ENCODE results near the gene PLCB4.
"Not testable (repeated sequence)": the region's sequence is repeated elsewhere in the genome, so short reads cannot be mapped to it uniquely, and the experiment has no call there.

PLCB4 gene

GRCh38 chr20:9367328-9367727 is 298.4 kb downstream of the PLCB4 start:
- DNase-seq (ENCODE audit: low read depth) = no peak

DNA sequence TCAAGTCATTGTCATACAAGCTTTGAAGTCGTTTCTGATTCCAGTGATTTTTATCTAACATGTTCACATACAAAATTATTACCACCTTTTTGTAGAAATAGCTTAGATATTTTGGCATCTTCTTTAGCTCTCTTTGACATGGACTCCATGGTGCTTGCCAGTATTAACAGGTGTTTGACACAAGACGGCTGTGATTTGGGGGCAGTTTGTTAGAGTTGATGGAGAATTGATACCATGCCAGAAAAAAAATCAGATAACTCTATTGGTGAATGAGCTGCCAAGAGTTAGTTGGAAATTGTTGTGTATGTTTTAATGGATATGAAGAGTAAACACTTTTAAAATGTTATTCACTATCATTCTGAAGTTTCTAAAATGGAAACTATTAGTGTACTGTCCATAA is 298.9 kb downstream of the PLCB4 start:
- DNase-seq (ENCODE audit: low read depth) = no peak

DNA sequence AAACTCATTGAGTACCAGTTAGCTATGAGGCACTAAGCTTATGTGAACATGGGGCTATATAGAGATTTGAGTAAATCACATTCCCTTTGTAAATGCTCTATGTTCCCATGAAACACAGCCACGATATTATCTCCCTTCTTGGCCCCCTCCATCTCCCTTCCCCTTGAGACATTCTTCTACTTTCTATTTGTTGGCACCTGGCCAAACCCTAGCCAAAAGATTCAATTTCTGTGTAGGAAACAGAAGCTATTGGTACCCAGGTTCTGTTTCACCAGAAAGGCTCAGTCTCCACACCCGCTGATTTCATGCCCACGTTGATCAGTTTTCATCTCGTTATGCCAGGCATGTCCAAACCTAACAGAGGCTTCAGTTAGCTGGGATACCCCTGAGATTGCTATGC is 300.0 kb downstream of the PLCB4 start:
- DNase-seq (ENCODE audit: low read depth) = no peak

GRCh38 chr20:9369557-9369956 is 300.7 kb downstream of the PLCB4 start:
- no peak for DNase-seq (ENCODE audit: low read depth)

DNA sequence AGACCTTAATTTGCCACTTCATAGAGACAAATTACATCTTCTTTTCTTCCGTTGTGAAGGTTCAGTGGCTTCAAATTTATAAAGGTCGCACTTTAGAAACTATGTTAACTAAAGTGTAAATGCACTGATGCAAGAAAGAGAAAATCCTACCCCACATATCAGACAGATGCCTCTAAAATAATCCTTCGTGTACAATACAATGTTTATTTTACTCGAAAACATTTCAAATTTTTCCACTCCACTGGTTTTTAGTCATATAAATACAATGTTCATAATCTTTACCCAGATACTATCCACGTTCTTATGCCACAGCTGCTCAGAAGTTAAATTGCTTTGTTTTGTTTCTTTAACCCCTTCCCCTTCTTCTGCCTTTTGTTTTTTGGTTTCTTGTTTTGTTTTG is 305.2 kb downstream of the PLCB4 start:
- DNase-seq (ENCODE audit: low read depth) = no peak

- DNase-seq (ENCODE audit: low read depth) = no peak
Observed at GRCh38 chr20:9374480-9374879, 305.6 kb downstream of the PLCB4 start.

- no peak for DNase-seq (ENCODE audit: low read depth)
Observed at GRCh38 chr20:9375221-9375681, 306.4 kb downstream of the PLCB4 start.

DNA sequence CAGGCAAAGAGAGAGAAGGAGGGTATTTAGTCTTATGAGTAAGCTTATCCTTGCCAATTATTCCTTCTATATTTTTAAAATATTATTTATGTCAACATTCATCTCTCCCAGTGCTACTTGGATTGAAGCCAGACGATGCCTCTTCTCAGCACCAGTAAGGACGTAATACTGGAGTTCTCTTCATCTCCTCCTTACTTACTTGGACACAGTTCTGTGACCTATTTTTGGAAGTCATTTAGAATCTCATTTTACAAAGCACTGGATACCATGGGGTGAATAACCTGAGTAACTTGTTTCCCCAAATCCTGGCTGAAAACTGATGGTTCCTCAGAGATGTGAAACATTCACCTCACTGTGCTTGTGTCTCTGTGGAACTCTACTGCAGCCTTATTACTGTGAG is 308.1 kb downstream of the PLCB4 start:
- DNase-seq (ENCODE audit: low read depth) = no peak

DNA sequence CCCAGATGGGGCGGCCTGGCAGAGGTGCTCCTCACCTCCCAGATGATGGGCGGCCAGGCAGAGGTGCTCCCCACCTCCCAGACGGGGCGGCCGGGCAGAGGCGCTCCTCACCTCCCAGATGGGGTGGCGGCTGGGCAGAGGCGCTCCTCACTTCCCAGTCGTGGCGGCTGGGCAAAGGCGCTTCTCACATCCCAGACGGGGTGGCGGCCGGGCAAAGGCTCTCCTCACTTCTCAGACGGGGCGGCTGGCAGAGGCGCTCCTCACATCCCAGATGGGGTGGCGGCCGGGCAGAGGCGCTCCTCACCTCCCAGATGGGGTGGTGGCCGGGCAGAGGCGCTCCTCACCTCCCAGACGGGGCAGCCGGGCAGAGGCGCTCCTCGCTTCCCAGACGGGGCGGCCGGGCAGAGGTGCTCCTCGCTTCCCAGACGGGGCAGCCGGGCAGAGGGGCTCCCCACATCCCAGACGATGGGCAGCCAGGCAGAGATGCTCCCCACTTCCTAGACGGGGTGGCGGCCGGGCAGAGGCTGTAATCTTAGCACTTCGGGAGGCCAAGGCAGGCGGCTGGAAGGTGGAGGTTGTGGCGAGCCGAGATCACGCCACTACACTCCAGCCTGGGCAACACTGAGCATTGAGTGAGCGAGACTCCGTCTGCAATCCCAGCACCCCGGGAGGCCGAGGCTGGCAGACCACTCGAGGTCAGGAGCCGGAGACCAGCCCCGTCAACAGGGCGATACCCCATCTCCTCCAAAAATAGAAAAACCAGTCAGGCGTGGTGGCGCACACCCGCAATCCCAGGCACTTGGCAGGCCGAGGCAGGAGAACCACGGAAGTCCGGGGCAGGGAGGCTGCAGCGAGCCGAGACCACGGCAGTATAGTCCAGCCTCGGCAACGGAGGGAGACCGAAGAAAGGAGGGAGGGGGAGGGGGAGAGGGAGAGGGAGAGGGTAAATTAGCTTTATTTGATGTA is 316.7 kb downstream of the PLCB4 start:
- DNase-seq (ENCODE audit: low read depth) = not testable (repeated sequence)

- DNase-seq (ENCODE audit: low read depth) = no peak
Observed at GRCh38 chr20:9388160-9388812, 319.4 kb downstream of the PLCB4 start.

- DNase-seq (ENCODE audit: low read depth) = no peak
Observed at GRCh38 chr20:9388813-9389161, 319.9 kb downstream of the PLCB4 start.

DNA sequence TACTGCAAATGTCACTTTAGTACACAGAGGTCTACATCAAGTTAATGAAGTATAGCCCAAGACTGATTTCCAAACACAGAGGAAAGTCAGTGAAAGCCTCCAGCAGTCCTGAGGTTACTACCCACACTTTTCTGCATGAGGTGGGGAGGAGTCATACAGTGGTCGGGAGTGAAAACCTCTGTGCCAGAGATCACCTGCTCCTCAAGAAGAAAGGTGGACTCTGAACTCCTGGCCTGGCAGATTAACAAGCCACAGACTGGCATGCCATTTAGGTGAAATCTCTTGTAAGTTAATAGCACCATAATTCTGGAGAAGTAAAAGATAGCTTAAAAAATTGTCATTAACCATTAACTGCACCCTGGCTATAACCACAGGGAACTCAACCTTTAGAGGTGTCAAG is 320.5 kb downstream of the PLCB4 start:
- no peak for DNase-seq (ENCODE audit: low read depth)

DNA sequence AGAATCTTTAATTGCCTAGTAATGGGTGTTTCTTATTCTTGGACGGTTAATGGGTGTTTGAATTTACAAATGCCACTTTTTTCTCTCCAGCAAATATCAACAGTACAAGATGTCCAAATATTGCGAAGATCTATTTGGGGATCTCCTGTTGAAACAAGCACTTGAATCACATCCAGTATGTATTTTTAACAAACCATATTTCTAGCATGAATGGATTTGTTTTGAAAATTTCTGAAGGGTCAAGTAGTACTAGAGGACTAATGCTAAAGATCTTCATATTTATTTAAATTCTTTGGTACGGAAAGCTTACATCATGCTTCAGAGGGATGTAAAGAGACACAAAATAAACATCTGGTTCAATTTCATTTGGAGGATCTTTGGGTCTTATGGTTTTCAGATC is 321.6 kb downstream of the PLCB4 start:
- DNase-seq (ENCODE audit: low read depth) = no peak

- peak; percentile 62 for DNase-seq (ENCODE audit: low read depth)
Observed at GRCh38 chr20:9392892-9393857, 324.3 kb downstream of the PLCB4 start.

- DNase-seq (ENCODE audit: low read depth) = no peak
Observed at GRCh38 chr20:9395971-9396370, 327.1 kb downstream of the PLCB4 start.

DNA sequence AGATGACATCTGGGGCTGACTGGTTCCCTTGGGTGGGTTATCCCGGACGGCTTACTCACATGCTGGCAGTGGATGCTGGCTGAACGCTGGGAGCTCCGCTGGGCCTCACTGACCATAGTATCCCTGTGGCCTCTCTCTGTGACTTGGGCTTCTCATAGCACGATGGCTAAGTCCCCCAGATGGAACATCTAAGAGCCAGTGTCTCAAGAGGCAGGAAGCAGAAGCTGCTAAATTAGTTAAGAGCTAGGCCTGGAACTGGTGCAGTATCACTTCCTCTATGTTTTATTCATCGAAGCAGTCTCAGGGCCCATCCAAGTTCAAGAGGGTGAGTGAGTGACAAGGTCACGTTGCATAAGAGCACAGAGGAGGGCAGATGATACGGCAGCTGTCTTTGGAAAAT is 329.0 kb downstream of the PLCB4 start:
- no peak for DNase-seq (ENCODE audit: low read depth)

GRCh38 chr20:9398882-9399281 is 330.0 kb downstream of the PLCB4 start:
- no peak for DNase-seq (ENCODE audit: low read depth)

GRCh38 chr20:9399322-9399721 is 330.4 kb downstream of the PLCB4 start:
- DNase-seq (ENCODE audit: low read depth) = no peak

GRCh38 chr20:9400171-9401025 is 331.5 kb downstream of the PLCB4 start:
- DNase-seq (ENCODE audit: low read depth) = no peak

- DNase-seq (ENCODE audit: low read depth) = no peak
Observed at GRCh38 chr20:9401371-9401770, 332.5 kb downstream of the PLCB4 start.

- DNase-seq (ENCODE audit: low read depth) = no peak
Observed at GRCh38 chr20:9402141-9402540, 333.3 kb downstream of the PLCB4 start.

Measured in stromal cell of bone marrow (primary cell).